DOHH2 (cell line): Measurements from ENCODE around the gene FAAP20.

Source experiments
- H3F3A ChIP-seq: fragments of 200-600 bp; sonication (generic), shearing (Covaris generic); 2 replicates; pipeline ENCODE4 v1.6.0; 2016; ENCODE audit warnings: antibody characterized with exemption, mild to moderate bottlenecking; ENCODE audit not compliant: control insufficient read depth, insufficient read depth
- H3K27ac ChIP-seq: fragments of 200-600 bp; sonication (generic); 2 replicates; pipeline ENCODE4 v1.5.1; 2014; ENCODE audit warnings: low read depth, mild to moderate bottlenecking, low read length, moderate library complexity
- H3K27me3 ChIP-seq: fragments of 200-600 bp; sonication (generic); 2 replicates; pipeline ENCODE4 v1.6.1; 2014; ENCODE audit warnings: mild to moderate bottlenecking, low read length, mixed read lengths; ENCODE audit not compliant: control insufficient read depth
- H3K36me3 ChIP-seq: fragments of 200-600 bp; sonication (generic); 2 replicates; pipeline ENCODE4 v1.6.1; 2014; ENCODE audit warnings: mild to moderate bottlenecking, low read length, moderate library complexity, mixed read lengths; ENCODE audit not compliant: control insufficient read depth
- H3K4me1 ChIP-seq: fragments of 200-600 bp; sonication (generic); 2 replicates; pipeline ENCODE4 v1.6.1; 2014; ENCODE audit warnings: mild to moderate bottlenecking, low read length, mixed read lengths; ENCODE audit not compliant: control insufficient read depth
- H3K4me2 ChIP-seq: fragments of 200-600 bp; sonication (generic); 2 replicates; pipeline ENCODE4 v1.6.0; 2014; ENCODE audit warnings: mild to moderate bottlenecking, low read length, moderate library complexity
- H3K4me3 ChIP-seq: fragments of 200-600 bp; sonication (generic); 2 replicates; pipeline ENCODE4 v1.5.1; 2014; ENCODE audit warnings: mild to moderate bottlenecking, low read length, mixed read lengths
- H3K79me2 ChIP-seq: fragments of 200-600 bp; sonication (generic); 2 replicates; pipeline ENCODE4 v1.6.1; 2014; ENCODE audit warnings: mild to moderate bottlenecking, low read length, mixed read lengths; ENCODE audit not compliant: control insufficient read depth
- H3K9me2 ChIP-seq: fragments of 200-600 bp; sonication (generic); replicated peaks from 2 replicates; pipeline ENCODE4 v1.6.1; 2014; ENCODE audit warnings: mild to moderate bottlenecking, low read length, mixed read lengths; ENCODE audit not compliant: control insufficient read depth
- H3K9me3 ChIP-seq: fragments of 200-600 bp; sonication (generic); 2 replicates; pipeline ENCODE4 v1.6.1; 2014; ENCODE audit warnings: antibody characterized with exemption, low read length, mixed read lengths; ENCODE audit not compliant: control insufficient read depth, insufficient read depth
- H4K20me1 ChIP-seq: fragments of 200-600 bp; sonication (generic); 2 replicates; pipeline ENCODE4 v1.6.0; 2014; ENCODE audit warnings: low read depth, mild to moderate bottlenecking, antibody characterized with exemption, low read length, moderate library complexity; ENCODE audit not compliant: control insufficient read depth, insufficient read depth
- CTCF ChIP-seq: fragments of 200-600 bp; sonication (generic); IDR thresholded peaks from one replicate; pipeline ENCODE4 v1.5.1; 2014; ENCODE audit warnings: antibody characterized with exemption, mild to moderate bottlenecking, low read depth, low read length; ENCODE audit not compliant: poor library complexity, severe bottlenecking
- EZH2phosphoT487 ChIP-seq: fragments of 200-600 bp; sonication (generic); IDR thresholded peaks from 2 replicates; pipeline ENCODE4 v1.6.1; 2017; ENCODE audit warnings: borderline replicate concordance, mild to moderate bottlenecking, antibody characterized with exemption, low read length, moderate library complexity, mixed read lengths

FAAP20 gene

GRCh38 chr1:2231532-2232254, 37.1 kb upstream of the FAAP20 start:
- Histone ChIP-seq H3F3A (no peaks in the 10 kb centered on the region), H3K4me1 (peaks cover 20% of the 10 kb centered on the region), H3K27ac (no peak overlapping the region), H3K9me3 (no peaks in the 10 kb centered on the region), H4K20me1 (0 out of 2 replicates have a peak, but pooled peaks cover 7% of the 10 kb centered on the region), H3K79me2 (no peaks in the 10 kb centered on the region), H3K27me3 (peaks cover 17% of the 10 kb centered on the region), H3K4me3 (no peak overlapping the region), H3K36me3 (no peaks in the 10 kb centered on the region), H3K9me2 (no peaks in the 10 kb centered on the region), H3K4me2 (no peak overlapping the region)
- TF ChIP-seq EZH2phosphoT487: no peak
- TF ChIP-seq CTCF: no peak

- TF ChIP-seq CTCF (no peak), EZH2phosphoT487 (no peak)
- Histone ChIP-seq H3F3A (no peaks in the 10 kb centered on the region), H3K79me2 (no peaks in the 10 kb centered on the region), H3K9me2 (no peaks in the 10 kb centered on the region), H3K4me1 (peaks cover 18% of the 10 kb centered on the region), H3K9me3 (no peaks in the 10 kb centered on the region), H3K27me3 (peaks cover 22% of the 10 kb centered on the region), H3K36me3 (no peaks in the 10 kb centered on the region), H3K4me3 (no peak overlapping the region), H3K27ac (no peak overlapping the region), H4K20me1 (0 out of 2 replicates have a peak, but pooled peaks cover 7% of the 10 kb centered on the region), H3K4me2 (no peak overlapping the region)
Measured at GRCh38 chr1:2230781-2231531, 36.4 kb upstream of the FAAP20 start.

- Histone ChIP-seq H3K27me3 (peaks cover 22% of the 10 kb centered on the region), H3K4me2 (no peak overlapping the region; the same call in 1 of the 2 replicates), H4K20me1 (0 out of 2 replicates have a peak, but pooled peaks cover 7% of the 10 kb centered on the region), H3K9me3 (no peaks in the 10 kb centered on the region), H3K4me1 (peaks cover 17% of the 10 kb centered on the region), H3K4me3 (no peak overlapping the region), H3K9me2 (no peaks in the 10 kb centered on the region), H3F3A (no peaks in the 10 kb centered on the region), H3K36me3 (no peaks in the 10 kb centered on the region), H3K79me2 (no peaks in the 10 kb centered on the region), H3K27ac (no peak overlapping the region)
- TF ChIP-seq EZH2phosphoT487 (no peak), CTCF (no peak)
Measured at GRCh38 chr1:2229911-2230731, 35.5 kb upstream of the FAAP20 start.
